HUDEP-2 (cell line): ENCODE data around the gene AMPD3.

Experiments
- DNase-seq, 76 experiments: peaks; one replicate each; lab custom pipeline; 2025; ENCODE audit not compliant: unreplicated experiment in 76 of 76; lab: John Stamatoyannopoulos, UW

Gene AMPD3

DNA sequence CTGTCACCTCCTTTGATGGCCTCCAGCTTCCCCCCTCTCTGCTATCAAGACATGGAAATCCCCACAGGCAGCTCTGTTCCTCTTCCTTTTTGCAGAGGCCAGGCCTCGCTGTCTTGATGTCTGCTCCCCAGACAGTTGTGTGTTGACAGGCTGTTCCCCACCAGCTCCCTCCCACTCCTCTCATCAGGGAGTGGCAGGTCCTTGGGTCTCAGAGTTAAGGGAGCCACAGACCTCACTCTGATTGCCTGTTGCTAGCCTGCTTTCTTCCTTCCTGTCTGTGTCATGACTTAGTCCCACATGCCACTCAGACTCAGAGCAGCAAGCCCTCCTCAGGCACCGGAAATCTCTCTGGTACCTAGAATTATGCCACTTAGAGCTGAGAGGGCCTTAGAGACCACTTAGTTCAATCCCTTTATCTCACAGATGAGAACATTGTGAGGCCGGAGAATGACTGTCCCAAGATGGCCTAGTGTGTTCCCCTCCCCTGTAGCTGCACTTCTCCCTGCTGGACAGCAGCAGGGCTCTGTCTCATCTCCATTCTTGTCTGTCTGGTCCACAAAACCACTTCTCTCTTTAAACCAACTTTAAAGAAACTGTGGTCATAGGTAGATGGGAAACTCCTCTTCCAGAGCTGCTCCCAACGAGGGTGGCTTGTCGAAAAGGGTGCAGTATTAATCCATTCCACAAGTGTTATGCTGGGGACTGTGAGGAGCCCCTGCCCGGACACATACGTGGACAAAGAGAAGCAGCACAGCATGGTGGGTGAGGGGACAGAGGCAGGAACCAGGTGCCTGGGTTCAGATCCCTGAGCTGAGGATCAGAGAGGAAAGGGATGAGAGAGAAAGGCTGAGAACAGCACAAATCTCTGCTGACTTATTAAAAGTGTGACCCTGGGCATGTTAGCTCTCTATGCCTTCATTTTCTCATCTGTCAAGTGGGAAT, 4.2 kb downstream of the AMPD3 start:
- DNase-seq, result peak in 7 of 76 experiments; percentile 4 to 26 (median 7)

GRCh38 chr11:10460611-10461275, 5.7 kb downstream of the AMPD3 start:
- no peak for DNase-seq

DNA sequence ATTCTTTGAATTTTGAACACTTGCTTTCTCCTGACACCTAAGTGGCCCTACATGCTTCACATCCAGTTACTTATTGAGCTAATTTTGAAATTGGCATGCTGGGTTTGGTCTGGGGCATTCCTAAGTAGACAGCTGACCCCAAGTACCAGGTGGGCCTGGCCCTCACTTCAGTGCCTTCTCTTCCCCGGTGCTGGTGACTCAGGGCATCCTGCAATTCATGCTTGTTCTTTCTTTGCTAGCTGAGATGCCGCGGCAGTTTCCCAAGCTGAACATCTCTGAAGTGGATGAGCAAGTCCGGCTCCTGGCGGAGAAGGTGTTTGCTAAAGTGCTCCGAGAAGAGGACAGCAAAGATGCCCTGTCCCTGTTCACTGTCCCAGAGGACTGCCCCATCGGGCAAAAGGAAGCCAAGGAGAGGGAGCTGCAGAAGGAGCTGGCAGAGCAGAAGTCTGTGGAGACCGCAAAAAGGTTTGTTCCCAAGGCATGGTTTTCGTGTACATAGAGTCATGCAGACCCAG, 6.3 kb downstream of the AMPD3 start:
- DNase-seq, result no peak

DNA sequence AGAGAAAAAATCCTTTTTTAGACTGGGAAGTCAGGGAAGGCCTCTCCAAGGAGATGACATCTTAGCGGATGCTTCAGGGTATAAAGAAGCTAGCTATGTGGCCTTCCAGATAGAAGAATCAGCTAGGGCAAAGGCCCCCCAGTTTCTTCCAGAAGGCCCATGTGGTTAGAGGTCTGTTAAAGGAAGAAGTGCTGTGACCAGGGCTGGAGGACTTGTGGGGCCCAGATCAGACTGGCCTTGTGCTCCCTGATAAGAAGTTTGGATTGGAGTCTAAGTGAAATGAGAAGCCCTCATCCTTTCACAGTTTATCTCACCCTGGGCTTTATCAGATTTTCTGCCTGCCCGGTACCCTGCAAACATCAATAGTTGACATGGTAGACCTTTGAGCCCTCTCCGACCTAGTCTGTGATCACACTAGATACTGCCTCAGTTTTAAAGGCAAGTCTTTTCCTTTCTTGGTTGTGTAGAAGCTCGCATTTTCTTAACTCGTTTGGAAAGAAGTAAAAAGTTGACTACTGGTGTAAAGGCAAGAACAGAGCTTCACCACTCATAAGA, 7.8 kb downstream of the AMPD3 start:
- peak in 2 of 76 experiments; percentile 1 to 12 for DNase-seq

DNA sequence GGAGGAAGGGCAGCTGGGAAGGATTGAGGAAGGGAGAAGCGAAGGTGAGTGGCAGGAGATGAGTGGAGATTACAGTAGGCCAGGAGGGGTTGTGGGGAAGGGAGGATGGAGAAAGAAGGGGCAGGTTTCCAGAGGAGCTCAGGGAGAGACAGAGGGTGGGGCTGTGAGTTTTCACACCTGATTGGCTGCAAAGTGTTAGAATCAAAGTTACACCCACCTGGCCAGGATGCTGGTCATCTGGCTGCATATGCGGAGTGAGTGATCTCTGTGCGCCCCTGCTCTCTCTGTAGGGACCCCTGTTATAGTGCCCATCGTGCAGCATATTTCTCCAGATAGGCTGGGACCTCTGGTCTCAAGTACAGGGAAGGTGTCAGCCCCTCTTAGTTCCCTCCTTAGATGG, 18.3 kb downstream of the AMPD3 start:
- no peak for DNase-seq

DNA sequence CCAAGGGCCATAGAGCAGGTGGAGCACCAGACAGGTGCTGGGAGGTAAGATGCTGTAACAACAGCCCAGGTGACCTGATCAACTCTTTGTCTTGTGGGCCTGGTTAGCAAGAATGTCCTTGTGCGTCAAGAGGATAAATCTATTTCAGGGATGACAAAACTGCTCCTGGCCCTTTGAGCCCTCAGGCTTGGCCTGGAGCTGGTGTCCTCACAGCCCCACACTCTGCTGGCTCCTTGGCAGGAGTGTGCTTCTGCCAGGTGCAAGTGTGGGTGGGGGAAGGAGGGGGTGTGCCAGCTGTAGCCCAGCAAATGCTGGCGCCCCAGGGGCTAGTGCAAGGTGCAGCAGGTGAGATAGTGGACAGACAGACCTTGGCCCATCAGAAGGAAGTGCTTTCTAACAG, 19.5 kb downstream of the AMPD3 start:
- DNase-seq, result no peak

GRCh38 chr11:10476342-10476741, 21.3 kb downstream of the AMPD3 start:
- DNase-seq, result no peak

DNA sequence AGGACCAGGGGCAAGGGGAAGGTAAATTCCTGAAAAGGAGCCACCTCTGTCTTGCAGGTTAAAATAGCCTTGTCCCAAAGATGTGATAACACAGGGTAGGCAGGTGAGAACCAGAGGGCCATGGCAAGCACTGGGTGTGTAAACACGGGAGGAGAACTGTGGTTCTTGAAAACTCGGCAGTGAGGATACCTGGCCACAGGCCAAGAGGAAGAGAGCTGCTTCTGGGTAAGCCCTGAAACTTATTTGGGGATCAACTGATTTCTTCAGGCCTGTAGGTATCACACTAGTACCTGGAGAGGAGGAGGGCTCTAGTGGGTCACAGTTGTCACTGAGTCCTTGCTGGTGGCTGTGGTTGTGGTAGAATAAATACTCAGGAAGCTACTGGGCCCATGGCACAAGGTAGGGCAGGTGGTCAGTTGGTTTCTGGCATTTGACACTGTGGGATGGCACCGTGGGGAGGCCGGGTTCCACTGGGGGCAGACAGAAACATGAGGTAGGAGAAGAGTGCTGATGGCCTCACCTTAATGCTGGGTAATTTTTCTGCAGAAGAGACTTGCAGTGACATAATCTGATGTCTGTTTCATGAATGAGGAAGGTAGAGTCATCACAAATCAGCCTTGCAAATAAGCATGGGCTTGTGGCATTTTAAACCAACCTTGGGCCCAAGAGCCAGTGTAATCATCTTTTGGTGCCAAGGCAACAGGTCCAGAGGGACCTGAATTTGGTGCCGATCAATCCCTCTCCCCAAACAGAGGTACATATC, 22.0 kb downstream of the AMPD3 start:
- no peak for DNase-seq

DNA sequence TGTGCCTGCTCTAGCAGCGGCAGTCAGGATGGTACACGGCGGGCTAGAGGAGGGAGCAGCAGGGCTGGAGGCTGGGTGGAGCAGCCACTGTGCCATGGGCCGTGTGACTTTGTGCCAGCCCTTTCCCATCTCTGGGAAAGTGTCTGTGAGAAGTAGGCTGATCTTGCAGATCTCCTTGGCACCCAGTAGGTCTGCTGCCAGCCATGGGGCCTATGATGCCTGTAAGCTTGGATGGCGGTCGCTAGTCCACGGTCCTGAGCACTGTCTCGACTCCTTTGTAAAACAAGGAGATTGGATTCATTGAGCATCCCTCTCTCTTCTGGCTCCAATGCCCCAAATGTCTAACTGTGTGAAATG, 22.6 kb downstream of the AMPD3 start:
- DNase-seq, result no peak

GRCh38 chr11:10478066-10478465, 23.0 kb downstream of the AMPD3 start:
- no peak for DNase-seq

- no peak for DNase-seq
Observed at GRCh38 chr11:10478574-10479550, 23.8 kb downstream of the AMPD3 start.

DNA sequence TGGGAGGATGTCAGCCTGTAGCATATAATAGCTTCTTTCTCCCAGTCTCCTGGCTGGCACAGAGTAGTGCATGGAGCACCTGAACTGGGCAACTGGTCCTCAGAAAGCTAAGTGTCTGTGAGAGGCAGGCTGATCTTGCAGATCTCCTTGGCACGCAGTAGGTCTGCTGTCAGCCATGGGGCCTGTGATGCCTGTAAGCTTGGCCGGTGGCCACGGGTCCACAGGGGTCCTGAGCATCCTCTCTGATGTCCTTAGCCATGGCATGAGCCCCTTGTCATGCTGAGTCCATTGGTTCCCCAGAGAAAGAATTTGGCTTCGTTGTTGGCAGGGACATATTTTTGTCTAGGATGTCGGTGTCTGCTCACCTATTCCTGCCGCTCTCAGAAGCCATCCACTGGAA, 25.0 kb downstream of the AMPD3 start:
- no peak for DNase-seq

DNA sequence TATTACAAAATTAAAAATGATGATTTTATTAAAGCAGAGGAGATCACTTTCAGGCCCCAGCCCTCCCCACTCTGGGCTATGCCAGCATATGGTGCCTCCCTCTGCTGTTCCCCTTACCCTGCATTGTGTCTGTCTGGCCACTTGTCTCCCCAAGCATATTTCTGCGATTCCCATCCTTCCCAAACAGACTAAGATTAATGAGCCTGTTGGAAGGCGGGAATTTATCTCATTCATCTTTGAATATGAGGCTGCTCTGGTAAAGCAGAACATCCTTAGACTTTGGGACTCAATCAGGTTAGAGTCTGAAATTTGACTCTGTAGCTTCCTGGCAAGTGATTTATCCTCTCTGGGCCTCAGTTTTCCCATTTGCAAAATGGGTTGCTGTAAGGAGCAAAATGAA, 25.7 kb downstream of the AMPD3 start:
- no peak for DNase-seq

DNA sequence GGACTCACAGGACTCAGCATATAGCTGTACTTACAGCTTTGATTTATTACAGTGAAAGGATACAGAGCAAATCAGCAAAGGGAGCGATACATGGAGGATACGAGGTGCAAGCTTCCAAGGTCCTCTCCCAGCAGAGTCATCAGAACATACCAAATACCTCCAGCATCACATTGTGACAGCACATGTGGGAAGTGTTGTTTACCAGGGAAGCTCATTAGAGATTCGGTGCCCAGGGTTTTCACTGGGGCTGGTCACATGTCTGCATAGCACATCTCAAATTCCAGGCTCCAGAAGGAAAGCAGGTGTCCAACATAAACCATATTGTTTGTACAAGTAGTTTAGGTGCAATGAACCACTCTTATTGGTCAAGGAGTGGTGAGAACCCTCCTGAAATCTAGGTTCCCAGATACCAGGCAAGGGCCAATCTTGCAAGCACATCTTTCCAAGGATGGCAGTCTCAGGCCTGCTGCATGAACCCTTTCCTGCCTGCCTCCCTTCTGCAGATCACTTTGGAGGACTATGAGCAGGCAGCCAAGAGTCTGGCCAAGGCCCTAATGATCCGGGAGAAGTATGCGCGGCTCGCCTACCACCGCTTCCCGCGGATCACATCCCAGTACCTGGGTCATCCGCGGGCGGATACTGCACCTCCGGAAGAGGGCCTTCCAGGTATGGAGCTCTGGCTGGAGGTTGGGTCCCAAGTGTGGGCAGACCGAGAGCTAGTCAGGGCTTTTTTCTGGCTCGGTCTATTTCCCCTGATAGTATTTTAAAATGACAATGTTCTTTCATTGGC, 26.7 kb downstream of the AMPD3 start:
- no peak for DNase-seq

DNA sequence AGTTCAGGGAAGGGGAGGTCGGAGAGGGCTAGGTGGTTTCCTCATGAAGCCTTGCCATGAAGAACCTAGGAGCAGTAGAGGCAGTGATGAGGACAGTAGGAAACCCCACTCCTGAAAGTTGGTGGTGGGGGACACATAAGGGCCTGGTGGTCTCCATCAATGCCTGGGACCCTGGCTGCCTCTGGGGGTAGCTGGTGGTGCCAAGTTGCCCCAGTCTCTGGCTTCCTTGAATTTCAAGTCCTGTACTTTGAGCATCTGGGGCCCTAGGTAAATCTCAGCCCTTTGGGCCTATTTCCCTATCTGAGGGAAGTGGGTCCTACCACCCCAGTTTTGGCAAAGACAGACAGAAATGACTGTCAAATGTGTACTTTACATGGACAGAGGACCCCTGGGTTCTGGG, 28.1 kb downstream of the AMPD3 start:
- DNase-seq, result no peak

GRCh38 chr11:10483584-10483983, 28.5 kb downstream of the AMPD3 start:
- no peak for DNase-seq

- no peak for DNase-seq
Observed at GRCh38 chr11:10484461-10485180, 29.6 kb downstream of the AMPD3 start.

GRCh38 chr11:10485646-10486045, 30.6 kb downstream of the AMPD3 start:
- DNase-seq, result no peak
